Amygdala (tissue), 56 donors: ENCODE results near the gene TMSB4X.
A peak's percentile ranks its signal among the peaks of the same experiment; 100 is the strongest.

ENCODE experiments used
- DNase-seq, 56 donors: peaks; one replicate each; lab custom pipeline; 2025; lab: John Stamatoyannopoulos, UW

TMSB4X gene

GRCh38 chrX:12992544-12993118 lies 17.7 kb downstream of the TMSB4X start:
- no peak for DNase-seq

GRCh38 chrX:12993826-12994225 lies 18.9 kb downstream of the TMSB4X start:
- DNase-seq = no peak

GRCh38 chrX:12994321-12994720 lies 19.4 kb downstream of the TMSB4X start:
- no peak for DNase-seq

GRCh38 chrX:12996934-12997435 lies 22.1 kb downstream of the TMSB4X start:
- no peak for DNase-seq

- DNase-seq = peak in 49 of 56 donors; percentile 0 to 82 (median 38)
Measured at GRCh38 chrX:12997906-12998687, 23.2 kb downstream of the TMSB4X start.

GRCh38 chrX:12999422-12999821 lies 24.5 kb downstream of the TMSB4X start:
- no peak for DNase-seq

- peak in 7 of 56 donors; percentile 2 to 26 (median 12) for DNase-seq
Measured at GRCh38 chrX:13000301-13000811, 25.4 kb downstream of the TMSB4X start.

GRCh38 chrX:13001097-13001496 lies 26.2 kb downstream of the TMSB4X start:
- DNase-seq = no peak

- no peak for DNase-seq
Measured at GRCh38 chrX:13001961-13002671, 27.2 kb downstream of the TMSB4X start.

GRCh38 chrX:13005661-13006473 lies 31.0 kb downstream of the TMSB4X start:
- DNase-seq = peak in 9 of 56 donors; percentile 0 to 35 (median 4)

- DNase-seq = no peak
Measured at GRCh38 chrX:13007519-13008188, 32.7 kb downstream of the TMSB4X start.

- no peak for DNase-seq
Measured at GRCh38 chrX:13008189-13008533, 33.3 kb downstream of the TMSB4X start.

- DNase-seq = no peak
Measured at GRCh38 chrX:13008851-13009250, 33.9 kb downstream of the TMSB4X start.

GRCh38 chrX:13009273-13009672 lies 34.4 kb downstream of the TMSB4X start:
- DNase-seq = peak in 1 of 56 donors; percentile 0

- DNase-seq = no peak
Measured at GRCh38 chrX:13009844-13010243, 34.9 kb downstream of the TMSB4X start.

- DNase-seq = no peak
Measured at GRCh38 chrX:13010546-13010945, 35.6 kb downstream of the TMSB4X start.

- peak in 6 of 56 donors; percentile 0 to 35 (median 8) for DNase-seq
Measured at GRCh38 chrX:13013363-13014110, 38.6 kb downstream of the TMSB4X start.

GRCh38 chrX:13014111-13015096 lies 39.5 kb downstream of the TMSB4X start:
- DNase-seq = no peak
